NCI-H2196 treated with DMSO at 0.1 percent for 48 hours (cell line): ENCODE data around the gene ZC3H7A.

Experiments
- DNase-seq: peaks from one replicate; lab custom pipeline; 2025; ENCODE audit not compliant: unreplicated experiment; lab: John Stamatoyannopoulos, UW

Gene ZC3H7A

GRCh38 chr16:11774065-11774626 lies 22.9 kb downstream of the ZC3H7A start:
- no peak for DNase-seq

DNA sequence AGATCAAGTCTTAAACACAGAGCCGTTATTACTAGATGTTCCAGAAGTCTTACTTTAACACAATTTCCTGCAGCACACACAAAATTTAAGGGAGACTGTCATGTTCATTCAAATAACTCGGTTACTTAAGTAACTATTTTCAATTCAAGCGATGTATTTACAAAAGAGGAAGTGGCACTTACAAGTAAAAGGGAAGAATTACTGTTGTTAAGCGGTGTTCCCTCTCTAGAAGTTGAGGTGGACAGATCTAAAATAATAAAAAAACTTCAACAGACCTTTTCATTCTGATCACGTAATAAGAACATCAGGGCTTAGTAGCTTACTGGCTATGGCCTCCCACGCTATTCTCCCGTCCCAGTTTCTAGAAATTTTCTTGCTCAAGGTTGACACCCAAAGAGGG lies 28.2 kb downstream of the ZC3H7A start:
- no peak for DNase-seq

DNA sequence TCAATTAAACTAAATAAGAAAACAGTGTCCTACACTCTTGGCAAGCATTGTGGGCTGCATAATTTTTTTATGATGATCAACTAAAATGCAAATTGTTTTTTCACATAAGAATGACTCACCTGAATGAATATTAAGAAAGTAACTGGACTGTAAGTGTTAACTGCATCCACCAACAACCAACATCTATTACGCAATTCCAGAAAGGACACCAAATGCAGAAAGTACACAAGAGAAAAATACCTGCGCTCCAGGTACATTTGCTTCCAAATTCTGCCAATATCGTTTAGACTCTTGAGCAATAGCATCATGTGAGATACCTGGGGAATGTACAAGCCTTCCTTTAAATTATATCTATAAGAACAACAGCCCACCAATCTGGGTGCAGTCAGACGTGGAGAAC lies 34.6 kb downstream of the ZC3H7A start:
- DNase-seq, result no peak

DNA sequence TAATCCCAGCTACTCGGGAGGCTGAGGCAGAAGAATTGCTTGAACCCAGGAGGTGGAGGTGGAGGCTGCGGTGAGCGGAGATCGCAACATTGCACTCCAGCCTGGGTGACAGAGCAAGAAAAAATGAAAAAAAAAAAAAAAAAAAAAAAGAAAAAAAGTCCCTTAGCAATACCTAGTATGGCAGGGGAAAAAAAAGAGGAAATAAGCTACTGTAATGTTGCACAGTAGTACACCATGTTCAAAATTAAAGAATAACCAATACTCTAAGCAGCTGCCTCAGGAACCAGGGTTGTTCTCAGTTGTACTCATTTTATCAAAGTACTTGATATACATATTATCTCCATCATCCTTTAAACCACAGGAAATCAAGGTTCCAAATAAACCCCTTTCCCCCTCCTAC lies 37.1 kb downstream of the ZC3H7A start:
- no peak for DNase-seq

DNA sequence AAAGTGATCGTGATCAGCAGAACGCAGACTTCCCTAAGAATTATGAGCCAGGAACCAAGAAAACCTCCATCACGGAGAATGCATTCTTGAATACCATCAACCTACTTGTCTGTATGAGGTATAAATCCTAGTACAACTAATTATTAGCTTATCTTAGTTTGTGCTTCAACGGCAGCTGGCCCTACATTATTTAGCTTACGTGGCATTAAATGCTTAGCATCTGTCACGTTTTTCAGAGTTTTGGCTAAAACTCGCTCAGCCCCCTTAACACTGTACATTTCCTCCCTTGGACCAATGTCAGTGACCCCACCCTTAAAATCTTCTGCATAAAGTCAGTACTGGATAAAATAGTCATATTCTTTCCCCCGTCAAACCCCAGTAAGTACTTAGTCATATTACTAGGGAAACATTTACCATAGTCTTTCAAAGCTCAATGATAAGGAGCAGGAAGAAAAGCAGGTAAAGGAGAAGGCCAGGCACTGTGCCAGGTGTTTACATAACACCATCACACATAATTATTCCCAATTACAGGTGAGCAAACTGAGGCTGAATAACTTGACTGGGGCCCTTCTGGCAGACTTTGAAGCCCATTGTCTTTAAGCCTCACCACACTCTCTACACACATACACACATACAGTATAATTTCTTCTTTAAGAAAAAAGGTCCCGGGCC lies 37.8 kb downstream of the ZC3H7A start:
- DNase-seq, result no peak

DNA sequence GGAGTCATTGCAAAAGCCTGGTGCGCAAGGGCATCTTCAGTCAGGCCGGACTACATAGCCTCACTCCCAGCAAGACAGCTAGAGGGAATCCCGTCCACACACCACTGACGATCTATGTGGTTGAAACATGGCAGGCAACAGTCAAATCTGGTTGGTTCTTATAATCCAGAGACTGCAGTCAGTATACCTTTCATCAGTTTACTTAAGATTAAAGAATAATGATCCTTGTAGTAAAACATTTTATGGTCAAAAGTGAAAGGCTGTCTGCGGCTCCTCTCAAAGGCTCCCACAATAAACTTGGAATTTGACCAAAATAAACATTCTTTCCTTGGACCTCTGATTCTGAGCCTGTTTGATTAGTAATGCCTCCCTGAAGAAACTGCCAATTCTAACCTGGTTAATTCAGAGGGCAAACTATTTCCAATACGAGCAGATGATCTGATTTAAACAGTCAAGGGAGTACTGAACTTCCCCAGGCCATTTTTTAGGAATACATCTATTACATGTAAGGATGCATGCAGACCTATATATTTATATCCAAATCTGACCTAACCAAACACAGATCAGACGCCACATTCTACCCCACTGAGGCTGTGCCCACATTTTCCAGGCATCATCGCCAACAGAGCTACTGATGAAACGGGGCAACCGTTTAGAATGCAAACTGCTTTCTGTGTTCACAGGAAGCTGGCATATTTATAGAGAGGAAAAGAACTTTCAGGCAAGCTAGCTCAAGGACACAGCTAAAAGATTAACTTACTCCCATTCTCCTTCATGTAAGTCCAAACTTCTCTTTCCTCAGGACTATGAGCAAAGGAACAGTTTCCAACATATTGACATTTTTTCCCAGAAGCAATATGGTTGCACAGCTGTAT lies 39.1 kb downstream of the ZC3H7A start:
- DNase-seq, result peak; percentile 59

DNA sequence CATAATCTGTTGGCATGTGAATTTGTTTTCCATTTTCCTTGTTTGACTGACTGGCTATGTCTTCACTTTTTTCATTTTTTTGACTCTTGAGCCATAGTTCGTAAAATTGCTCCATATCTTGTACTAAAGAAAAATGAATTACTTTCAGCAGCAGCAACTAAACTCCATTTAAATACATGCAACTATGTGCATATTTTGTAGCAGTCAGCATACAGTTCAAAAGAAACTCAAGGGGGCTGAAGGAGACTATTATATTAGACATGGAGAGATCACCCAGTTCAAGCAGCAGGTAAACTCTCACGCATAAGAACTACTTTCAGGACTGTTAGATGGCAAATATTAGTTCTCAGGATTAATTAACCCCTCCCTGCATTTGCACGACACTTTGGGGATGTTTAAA lies 40.8 kb downstream of the ZC3H7A start:
- no peak for DNase-seq

- DNase-seq, result no peak
Observed at GRCh38 chr16:11755022-11755760, 41.9 kb downstream of the ZC3H7A start.

- DNase-seq, result peak; percentile 16
Observed at GRCh38 chr16:11752856-11753255, 44.2 kb downstream of the ZC3H7A start.

- no peak for DNase-seq
Observed at GRCh38 chr16:11750056-11750455, 47.0 kb downstream of the ZC3H7A start.

GRCh38 chr16:11748404-11749254 lies 48.4 kb downstream of the ZC3H7A start:
- no peak for DNase-seq

GRCh38 chr16:11747949-11748403 lies 49.1 kb downstream of the ZC3H7A start:
- DNase-seq, result no peak

DNA sequence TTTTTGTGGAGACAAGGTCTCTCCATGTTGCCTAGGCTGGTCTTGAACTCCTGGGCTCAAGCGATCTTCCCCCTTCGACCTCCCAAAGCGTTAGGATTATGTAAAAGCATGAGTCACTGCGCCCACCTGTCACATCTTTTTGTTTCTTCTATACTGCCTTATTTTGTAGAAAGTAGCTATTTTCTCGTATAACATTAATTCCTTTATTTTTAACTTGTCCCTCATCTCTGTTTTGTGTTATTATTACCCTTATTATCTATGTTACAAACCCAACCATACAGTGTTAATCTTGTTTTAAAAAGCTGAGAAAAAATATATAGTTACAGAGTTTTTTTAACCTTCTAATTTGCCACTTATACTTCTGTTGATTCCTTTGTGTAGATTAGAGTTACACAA lies 53.0 kb downstream of the ZC3H7A start:
- no peak for DNase-seq

GRCh38 chr16:11743308-11744074 lies 53.6 kb downstream of the ZC3H7A start:
- no peak for DNase-seq

DNA sequence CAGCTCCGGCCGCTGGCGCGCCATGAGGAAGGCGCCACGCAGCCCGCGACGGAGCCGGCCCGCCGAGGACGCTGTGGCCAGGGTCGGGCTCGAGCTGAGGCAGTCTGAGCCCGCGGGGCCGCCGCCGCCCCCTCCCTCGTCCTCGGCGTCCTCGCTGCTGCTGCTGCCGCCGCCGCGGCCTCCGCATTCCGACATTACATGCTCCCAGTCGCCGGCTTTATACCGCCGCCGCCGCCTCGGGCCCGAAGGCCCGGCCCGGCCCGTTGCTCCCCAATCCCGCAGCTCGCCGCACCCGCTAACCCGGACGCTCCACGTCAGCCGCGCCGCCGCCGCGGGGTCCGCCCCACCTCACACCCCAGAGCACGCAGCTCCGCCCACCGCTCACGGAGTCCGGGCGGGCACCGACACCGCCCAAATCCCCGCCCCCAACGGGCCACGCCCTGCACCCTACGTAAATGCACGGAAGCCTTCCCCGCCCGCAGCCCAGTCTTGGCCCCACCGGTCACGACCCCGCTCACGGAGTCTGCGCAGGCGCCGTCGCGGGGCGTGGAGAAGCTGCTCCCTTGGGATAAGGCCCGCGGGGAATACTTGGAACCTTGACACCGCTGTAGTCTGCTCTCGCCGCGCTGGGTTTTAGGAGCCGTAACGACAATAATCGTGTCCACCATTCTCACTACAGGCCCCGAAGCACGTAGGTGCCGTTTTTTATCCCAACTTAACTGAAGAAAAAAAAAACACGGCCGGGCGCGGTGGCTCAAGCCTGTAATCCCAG lies 54.3 kb downstream of the ZC3H7A start, which contains the start of gene TXNDC11:
Gene TXNDC11, minus strand, starts transcription at position 322 of the 772 bp plus-strand sequence. Its CDS starts 127 bp downstream, at position 195.
- peak; percentile 92 for DNase-seq

GRCh38 chr16:11742093-11742535 lies 54.9 kb downstream of the ZC3H7A start:
- DNase-seq, result no peak

DNA sequence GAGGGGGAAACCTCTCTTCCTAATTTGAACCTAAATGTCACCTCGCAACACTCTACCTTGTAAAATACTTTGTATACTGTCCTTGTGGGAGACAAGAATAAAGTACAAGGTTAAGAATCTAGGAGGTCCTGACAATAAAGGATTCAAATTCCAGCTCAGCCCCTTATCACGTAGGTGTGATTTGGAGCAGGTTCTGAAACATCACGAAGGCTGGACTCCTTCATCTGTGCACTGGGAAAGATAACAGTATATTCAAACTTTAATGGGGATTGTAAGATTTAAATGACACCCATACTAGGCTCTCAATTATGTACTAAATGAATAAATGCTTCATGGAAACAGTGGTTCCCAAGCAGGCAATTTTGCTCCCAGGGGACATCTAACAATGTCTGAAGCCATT lies 56.5 kb downstream of the ZC3H7A start:
- DNase-seq, result no peak

DNA sequence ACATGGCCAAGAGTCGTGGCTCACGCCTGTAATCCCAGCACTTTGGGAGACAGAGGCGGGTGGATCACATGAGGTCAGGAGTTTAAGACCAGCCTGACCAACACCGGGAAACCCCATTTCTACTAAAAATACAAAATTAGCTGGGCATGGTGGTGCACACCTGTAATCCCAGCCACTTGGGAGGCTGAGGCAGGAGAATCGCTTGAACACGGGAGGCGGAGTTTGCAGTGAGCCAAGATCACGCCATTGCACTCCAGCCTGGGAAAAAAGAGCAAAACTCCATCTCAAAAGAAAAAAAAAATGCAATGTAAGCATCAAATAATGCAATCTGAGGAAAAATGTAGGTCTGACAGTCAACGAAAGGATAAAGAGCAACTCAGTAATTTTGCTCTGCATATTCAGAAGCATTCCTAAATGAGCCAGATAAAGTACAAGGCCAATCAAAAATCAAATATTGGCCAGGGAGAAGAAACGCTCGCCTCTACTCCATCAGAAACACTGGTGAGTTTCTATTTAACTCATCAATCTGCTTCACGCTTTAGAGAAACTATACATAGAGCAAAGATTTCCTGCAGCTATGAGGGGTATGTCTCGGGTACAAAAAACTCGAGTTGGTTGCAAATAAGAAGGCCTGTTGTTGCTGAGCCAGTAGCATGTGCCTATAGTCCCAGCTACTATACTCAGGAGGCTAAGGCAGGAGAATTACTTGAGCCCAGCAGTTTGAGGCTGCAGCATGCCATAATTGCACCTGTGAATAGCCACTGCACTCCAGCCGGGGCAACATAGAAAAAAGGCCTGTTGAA lies 58.1 kb downstream of the ZC3H7A start:
- DNase-seq, result no peak
